Measurements from ENCODE around the gene RELN.

- TF ChIP-seq POLR2A (IDR thresholded peaks at IDR 0.05) (no peak), POLR2AphosphoS5 (IDR thresholded peaks at IDR 0.05) (no peak), CTCF (IDR thresholded peaks at IDR 0.05) (no peak)
Observed at GRCh38 chr7:103989200-103989784, at the start of gene RELN.
